ENCODE results near the gene DOCK11. TPM values are rescaled to one million over a fixed set of nuclear protein-coding genes. Genes with fewer than 3 reads are reported as not detected.
"Not testable (repeated sequence)": the region's sequence is repeated elsewhere in the genome, so short reads cannot be mapped to it uniquely, and the experiment has no call there.

Gene DOCK11
- total and polyA plus RNA-seq, 2 donors (not counting 1 experiment from before 2014, with no cell fraction given): 31.0 to 83.5 TPM

DNA sequence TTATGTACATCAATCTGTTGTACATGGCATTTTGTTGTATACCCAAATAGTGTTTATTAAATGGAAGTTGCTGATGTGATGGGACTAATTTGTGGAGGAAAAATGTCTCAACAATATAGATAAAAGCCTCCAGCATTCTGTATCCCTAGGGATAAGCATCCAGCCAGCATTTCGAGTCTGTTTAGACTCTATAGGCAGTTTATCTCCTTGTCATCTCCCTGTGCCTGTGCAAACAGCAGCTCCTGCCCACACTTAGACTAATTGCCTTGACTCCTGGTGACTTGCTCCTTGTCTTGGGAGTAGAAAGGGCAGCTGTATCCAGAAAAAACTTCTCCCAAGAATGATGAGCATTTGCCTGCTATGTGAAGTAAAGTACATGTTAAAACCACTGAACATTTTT, 83.8 kb downstream of the DOCK11 start:
- Histone ChIP-seq H3K36me3 (replicated peaks in 1 of 2; ENCODE audit: control extremely low read depth in 1 of 2, control insufficient read depth in 1 of 2, extremely low read depth in 1 of 2, insufficient read depth in 2 of 2, low read length in 1 of 2) (peaks cover 0 to 65% of the 10 kb centered on the region in 2 experiments), H2AFZ (ENCODE audit: insufficient read depth, low read depth, low read length, poor library complexity, severe bottlenecking) (no peak overlapping the region), H3K4me2 (replicated peaks; ENCODE audit: low read depth, low read length, poor library complexity, severe bottlenecking) (no peak overlapping the region), H3K9me3 (ENCODE audit: control extremely low read depth in 1 of 3, control insufficient read depth in 2 of 3, insufficient read depth in 1 of 3, low read length in 2 of 3) (peaks cover 0 to 3% (median 0%) of the 10 kb centered on the region in 3 donors), H3K4me1 (ENCODE audit: control insufficient read depth in 2 of 2, insufficient read depth in 2 of 2, low read length in 2 of 2) (no peaks in the 10 kb centered on the region), H4K20me1 (ENCODE audit: control insufficient read depth, insufficient read depth, low read length, poor library complexity, severe bottlenecking) (no peaks in the 10 kb centered on the region), H3K4me3 (ENCODE audit: control extremely low read depth in 1 of 5, extremely low read depth in 1 of 5, insufficient read depth in 1 of 5, low read depth in 2 of 5, low read length in 4 of 5) (no peak overlapping the region), H3K9ac (ENCODE audit: low read length) (no peak overlapping the region), H3K79me2 (ENCODE audit: control insufficient read depth, insufficient read depth, low read length) (no peaks in the 10 kb centered on the region), H3K27ac (ENCODE audit: low read length in 2 of 2) (no peak overlapping the region), H3K27me3 (replicated peaks in 1 of 4; ENCODE audit: control extremely low read depth in 1 of 4, control insufficient read depth in 3 of 4, insufficient read depth in 4 of 4, low read length in 3 of 4) (no peaks in the 10 kb centered on the region)
- Mint-ChIP-seq H3K27ac (no peak overlapping the region), H3K4me3 (no peak overlapping the region), H3K27me3 (no peaks in the 10 kb centered on the region), H3K4me1 (no peaks in the 10 kb centered on the region), H3K9me3 (ENCODE audit: insufficient read depth) (no peaks in the 10 kb centered on the region)
- no peak for TF ChIP-seq EZH2 (IDR thresholded peaks at IDR 0.05; ENCODE audit: borderline replicate concordance, insufficient read depth, low read depth, low read length, poor library complexity, severe bottlenecking)
- TF ChIP-seq, protein P1, sequence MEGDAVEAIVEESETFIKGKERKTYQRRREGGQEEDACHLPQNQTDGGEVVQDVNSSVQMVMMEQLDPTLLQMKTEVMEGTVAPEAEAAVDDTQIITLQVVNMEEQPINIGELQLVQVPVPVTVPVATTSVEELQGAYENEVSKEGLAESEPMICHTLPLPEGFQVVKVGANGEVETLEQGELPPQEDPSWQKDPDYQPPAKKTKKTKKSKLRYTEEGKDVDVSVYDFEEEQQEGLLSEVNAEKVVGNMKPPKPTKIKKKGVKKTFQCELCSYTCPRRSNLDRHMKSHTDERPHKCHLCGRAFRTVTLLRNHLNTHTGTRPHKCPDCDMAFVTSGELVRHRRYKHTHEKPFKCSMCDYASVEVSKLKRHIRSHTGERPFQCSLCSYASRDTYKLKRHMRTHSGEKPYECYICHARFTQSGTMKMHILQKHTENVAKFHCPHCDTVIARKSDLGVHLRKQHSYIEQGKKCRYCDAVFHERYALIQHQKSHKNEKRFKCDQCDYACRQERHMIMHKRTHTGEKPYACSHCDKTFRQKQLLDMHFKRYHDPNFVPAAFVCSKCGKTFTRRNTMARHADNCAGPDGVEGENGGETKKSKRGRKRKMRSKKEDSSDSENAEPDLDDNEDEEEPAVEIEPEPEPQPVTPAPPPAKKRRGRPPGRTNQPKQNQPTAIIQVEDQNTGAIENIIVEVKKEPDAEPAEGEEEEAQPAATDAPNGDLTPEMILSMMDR (IDR thresholded peaks at IDR 0.05): no peak
- DNase-seq (no peak), ATAC-seq (ENCODE audit: low read depth) (no peak)
- no CpG with 5 or more reads among the region's 1 CpG for WGBS (ENCODE audit: insufficient coverage)
- intact Hi-C loops (cut with micrococcal nuclease): no loop called here
- ChIA-PET POLR2A (no interaction called here), CTCF (no interaction called here)

DNA sequence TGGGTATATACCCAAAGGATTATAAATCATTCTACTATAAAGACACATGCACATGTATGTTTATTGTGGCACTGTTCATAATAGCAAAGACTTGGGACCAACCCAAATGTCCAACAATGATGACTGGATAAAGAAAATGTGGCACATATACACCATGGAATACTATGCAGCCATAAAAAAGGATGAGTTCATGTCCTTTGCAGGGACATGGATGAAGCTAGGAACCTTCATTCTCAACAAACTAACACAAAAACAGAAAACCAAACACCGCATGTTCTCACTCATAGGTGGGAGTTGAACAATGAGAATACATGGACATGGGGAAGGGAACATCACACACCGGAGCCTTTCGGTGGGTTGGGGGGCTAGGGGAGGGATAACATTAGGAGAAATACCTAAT, 87.3 kb downstream of the DOCK11 start:
- ATAC-seq (ENCODE audit: low read depth); H3K79me2 ChIP-seq (ENCODE audit: control insufficient read depth, insufficient read depth, low read length); H3K9ac ChIP-seq (ENCODE audit: low read length); H3K9me3 Mint-ChIP-seq (ENCODE audit: insufficient read depth); H2AFZ ChIP-seq (ENCODE audit: insufficient read depth, low read depth, low read length, poor library complexity, severe bottlenecking); DNase-seq; H3K4me3 ChIP-seq (ENCODE audit: control extremely low read depth in 1 of 5, extremely low read depth in 1 of 5, insufficient read depth in 1 of 5, low read depth in 2 of 5, low read length in 4 of 5); H3K4me1 ChIP-seq (ENCODE audit: control insufficient read depth in 2 of 2, insufficient read depth in 2 of 2, low read length in 2 of 2); H3K27ac Mint-ChIP-seq; POLR2A ChIA-PET; H4K20me1 ChIP-seq (ENCODE audit: control insufficient read depth, insufficient read depth, low read length, poor library complexity, severe bottlenecking); H3K27ac ChIP-seq (ENCODE audit: low read length in 2 of 2); intact Hi-C loops (cut with micrococcal nuclease); H3K9me3 ChIP-seq (ENCODE audit: control extremely low read depth in 1 of 3, control insufficient read depth in 2 of 3, insufficient read depth in 1 of 3, low read length in 2 of 3); H3K4me3 Mint-ChIP-seq; H3K27me3 ChIP-seq (replicated peaks in 1 of 4; ENCODE audit: control extremely low read depth in 1 of 4, control insufficient read depth in 3 of 4, insufficient read depth in 4 of 4, low read length in 3 of 4); H3K4me2 ChIP-seq (replicated peaks; ENCODE audit: low read depth, low read length, poor library complexity, severe bottlenecking); H3K27me3 Mint-ChIP-seq; CTCF ChIA-PET: not testable (repeated sequence)
- peaks cover 17% of the 10 kb centered on the region for H3K4me1 Mint-ChIP-seq
- WGBS (ENCODE audit: insufficient coverage): no CpG with 5 or more reads among the region's 3 CpGs
- peaks cover 0 to 73% of the 10 kb centered on the region in 2 experiments for H3K36me3 ChIP-seq (replicated peaks in 1 of 2; ENCODE audit: control extremely low read depth in 1 of 2, control insufficient read depth in 1 of 2, extremely low read depth in 1 of 2, insufficient read depth in 2 of 2, low read length in 1 of 2)
